Activated effector memory CD4-positive, alpha-beta T cell treated with anti-CD3 and anti-CD28 coated beads, Interleukin-2, amount 50 U/mL, for 16 hours (primary cell): ENCODE results near the gene HDHD5.

Experiments used
- DNase-seq: peaks from one replicate; pipeline ENCODE4 v3.0.0-alpha.2; 2020

HDHD5 gene

DNA sequence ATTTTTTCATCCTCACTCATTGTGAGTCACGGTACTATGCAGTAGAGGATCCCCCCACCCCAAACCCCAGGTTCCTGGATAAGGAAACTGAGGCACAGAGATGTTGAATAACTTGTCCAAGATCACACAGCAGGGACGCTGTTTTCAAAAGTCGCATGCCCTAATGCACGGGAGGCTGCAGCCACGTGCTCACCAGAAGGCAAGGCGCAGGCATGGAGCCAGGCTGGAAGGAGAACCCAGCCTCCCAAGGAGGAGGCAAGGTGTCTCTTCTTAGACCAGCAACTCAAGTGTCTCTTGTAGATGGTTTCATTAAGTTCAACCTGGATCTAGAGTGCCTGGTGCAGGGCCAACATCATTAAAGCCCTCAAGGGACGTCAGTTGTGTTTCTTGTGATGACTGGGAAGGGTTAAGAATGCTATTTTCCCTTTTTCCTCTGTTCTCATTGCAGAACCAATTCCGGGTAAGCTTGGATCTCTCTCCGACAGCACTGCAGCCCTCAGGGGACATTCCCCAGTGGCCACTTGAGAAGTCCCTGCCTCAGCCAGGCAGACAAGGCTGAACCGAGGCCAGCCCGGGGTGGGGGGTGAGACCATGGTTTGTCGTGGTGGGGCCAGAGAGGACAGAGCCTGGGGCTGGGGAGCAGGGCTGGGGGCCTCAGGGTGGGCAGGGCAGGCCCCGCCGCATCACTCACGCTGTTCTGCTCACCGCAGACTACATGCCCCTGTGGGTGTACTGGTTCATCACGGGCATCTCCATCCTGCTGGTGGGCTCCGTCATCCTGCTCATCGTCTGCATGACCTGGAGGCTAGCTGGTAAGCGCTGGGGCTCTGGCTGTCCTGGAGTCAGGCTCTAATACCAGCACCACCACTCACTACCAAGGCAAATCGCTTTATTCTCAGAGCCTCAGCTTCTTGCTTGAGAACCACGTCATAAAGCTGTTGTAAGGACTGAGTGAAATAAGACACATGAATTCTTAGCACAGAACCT lies 53.6 kb downstream of the HDHD5 start:
- DNase-seq: peak; percentile 31

- DNase-seq: peak; percentile 53
Measured at GRCh38 chr22:17104336-17104935, 54.6 kb downstream of the HDHD5 start.

DNA sequence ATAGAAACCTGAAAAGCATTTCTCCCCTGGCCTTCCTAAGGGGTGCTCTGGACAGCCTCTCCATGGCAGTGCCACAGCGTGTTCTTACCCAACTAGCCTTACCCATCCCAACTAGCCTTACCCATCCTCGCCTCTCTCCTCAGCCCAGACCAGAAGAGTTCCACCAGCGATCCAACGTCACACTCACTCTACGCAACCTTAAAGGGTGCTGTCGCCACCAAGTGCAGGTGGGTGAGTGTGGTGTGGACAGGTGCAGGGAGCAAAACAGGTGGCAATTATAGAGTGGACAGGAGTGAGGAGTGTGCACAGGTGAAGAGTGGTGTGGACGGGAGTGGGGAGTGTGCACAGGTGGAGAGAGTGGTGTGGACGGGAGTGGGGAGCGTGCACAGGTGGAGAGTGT lies 55.7 kb downstream of the HDHD5 start:
- DNase-seq: no peak

DNA sequence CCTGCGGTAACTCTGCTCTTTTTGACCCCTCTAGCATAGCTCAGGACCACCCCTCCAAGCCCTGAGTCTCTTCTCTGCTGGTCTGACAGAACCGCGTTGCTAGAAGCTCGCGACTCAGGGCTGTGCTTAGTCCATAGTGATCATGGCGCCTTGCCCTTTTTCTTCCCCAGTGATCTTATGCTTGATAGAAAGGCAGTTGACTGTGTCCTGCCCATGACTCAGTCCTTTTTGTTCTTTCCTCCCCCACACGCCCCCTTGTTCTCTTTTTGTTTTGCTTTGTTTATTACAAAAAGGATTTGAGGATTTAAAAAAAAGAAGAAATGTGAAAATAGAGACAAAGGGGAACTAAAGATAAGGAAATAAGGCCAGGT lies 56.8 kb downstream of the HDHD5 start:
- DNase-seq: peak; percentile 38

DNA sequence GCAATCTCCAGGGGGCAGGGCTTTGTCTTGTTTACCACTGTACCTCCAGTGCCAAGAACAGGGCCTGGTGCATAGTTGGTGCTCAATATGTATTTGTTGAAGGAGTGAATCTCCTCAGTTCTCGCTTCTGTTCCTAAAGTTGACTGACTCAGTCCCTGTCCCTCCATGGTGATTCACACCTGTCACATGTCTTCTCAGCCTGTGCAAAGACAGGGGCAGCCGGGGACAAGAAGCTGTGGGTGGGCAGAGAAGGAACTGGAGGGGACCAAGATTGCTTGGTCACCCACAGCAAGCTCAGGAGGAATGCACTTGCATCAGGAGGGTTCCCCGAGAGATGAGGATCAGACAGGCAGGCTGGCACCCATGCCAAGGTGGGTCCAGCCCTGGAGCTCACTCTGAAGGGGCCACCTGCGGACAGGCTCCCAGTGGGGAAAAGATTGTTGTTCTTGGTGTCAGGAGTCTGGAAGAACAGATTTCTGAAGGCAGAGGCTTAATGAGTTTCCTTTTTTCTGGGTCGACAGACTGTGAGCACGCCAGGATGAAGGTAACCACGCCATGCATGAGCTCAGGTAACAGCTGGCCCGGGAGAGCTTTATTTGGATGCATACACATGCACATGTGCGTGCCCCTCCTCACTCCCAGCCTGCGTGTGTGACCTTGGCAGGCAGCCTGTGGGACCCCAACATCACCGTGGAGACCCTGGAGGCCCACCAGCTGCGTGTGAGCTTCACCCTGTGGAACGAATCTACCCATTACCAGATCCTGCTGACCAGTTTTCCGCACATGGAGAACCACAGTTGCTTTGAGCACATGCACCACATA lies 57.4 kb downstream of the HDHD5 start:
- DNase-seq: no peak

DNA sequence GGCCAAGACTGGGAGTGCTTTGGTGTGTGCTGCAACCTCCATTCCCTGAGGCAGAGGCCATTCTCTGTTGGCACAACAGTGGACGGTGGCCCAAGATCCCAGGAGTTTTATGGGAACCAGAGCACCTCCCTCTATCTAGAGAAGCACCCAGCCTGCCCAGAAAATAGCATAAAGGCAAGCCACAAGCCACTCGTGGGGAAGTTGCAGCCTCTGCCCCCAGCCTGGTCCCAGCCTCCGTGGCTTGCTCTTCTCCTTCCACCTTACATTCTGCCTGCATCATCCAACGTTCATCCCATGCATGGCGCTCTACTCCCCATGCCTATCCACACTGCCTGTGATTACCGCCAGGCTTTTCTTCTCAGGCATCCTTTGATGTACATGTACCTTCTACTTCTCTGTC lies 58.5 kb downstream of the HDHD5 start:
- no peak for DNase-seq

- DNase-seq: no peak
Measured at GRCh38 chr22:17098379-17098819, 60.7 kb downstream of the HDHD5 start.

DNA sequence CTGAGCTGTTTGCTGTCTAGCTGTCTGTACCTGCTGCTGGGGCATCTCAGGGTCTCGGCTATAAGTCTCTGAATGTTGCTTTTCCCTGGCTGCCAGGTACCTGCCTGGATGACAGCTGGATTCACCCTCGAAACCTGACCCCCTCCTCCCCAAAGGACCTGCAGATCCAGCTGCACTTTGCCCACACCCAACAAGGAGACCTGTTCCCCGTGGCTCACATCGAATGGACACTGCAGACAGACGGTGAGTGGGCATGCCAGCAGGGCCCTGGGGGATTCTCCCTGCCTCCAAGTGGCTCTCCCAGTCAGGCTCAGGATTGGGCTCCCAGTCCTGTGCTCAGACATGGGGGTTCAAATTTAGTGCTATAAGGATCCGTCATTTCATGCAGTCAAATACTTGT lies 61.4 kb downstream of the HDHD5 start:
- peak; percentile 44 for DNase-seq

GRCh38 chr22:17097062-17097461 lies 62.0 kb downstream of the HDHD5 start:
- peak; percentile 48 for DNase-seq

DNA sequence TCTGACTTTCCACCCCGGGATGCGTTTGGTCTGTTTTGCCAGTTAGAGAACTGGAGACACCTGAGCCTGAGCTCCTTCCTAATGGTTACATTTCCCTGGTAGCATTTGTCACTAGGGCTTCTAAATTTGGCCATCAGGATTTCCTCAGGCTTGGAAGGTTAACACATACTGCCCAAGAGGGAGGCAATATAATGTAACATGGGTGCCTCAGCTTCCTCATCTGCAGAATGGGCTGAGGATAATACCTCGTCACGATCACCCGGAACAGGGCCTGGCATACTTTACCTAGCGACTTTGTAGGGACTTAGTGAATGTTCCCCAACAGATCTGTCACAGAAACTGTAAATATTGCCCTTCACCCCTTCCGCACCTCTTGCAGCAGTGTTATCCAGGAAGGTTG lies 63.0 kb downstream of the HDHD5 start:
- no peak for DNase-seq

DNA sequence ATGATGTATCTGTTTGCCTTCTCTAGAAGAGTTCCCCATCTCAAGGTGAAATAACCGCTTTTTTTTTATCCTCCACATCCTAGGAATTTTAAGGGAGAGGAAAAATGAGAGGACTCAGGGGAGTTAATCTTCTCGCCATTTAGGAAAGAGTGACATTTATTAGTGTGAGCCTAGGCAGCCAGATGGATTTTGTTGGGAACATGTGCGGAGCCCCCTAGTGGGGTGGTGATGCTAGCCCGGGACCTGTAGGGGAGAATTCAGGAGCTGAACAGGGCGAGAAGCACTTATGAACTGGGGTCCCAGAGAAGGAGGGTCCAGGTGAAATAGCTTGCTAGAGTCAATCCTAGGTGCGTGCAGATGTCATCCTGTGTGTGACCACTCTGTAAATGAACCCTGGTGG lies 63.5 kb downstream of the HDHD5 start:
- peak; percentile 30 for DNase-seq

DNA sequence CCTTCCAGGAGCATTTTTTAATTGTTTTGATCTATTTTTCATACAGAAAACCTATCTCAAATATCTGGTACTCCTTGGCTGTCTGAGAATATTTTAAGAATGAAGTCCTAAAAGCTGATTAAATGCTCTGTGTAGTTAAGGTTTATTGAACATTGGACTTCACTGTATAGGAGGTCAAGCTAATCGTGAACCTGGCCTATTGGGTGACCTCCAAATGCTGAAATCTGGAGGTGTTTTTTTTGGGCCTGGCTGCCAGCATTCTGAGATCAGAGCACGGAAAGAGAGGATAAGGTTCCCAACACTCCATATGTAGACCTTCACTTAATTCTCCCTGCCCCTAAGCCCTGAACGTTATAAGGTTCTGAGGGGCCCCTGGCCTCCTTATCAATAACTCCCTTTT lies 66.0 kb downstream of the HDHD5 start:
- no peak for DNase-seq

- peak; percentile 13 for DNase-seq
Measured at GRCh38 chr22:17091851-17092250, 67.2 kb downstream of the HDHD5 start.

DNA sequence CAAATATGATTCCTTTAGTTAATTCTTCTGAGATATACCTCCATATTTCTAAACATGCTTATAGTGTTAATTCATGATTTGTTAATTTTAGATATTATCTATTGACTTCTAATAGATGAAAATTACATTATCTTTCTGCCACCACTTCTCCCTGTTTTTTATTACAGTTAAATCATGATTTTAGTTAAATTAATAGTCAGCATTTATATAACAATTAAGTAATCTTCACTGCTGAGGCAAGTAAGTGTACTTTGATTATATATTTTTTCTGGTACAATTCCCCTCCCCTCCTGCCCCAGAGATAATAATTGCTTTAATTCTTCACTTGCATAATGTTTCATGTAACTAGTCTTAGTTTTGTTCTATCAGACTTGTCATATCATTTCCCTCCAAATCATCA lies 68.5 kb downstream of the HDHD5 start:
- DNase-seq: no peak
